ENCODE data around the gene SSMEM1. TPM values are rescaled to one million over a fixed set of nuclear protein-coding genes. Genes with fewer than 3 reads are reported as not detected.

Gene SSMEM1
- total and polyA plus RNA-seq, 2 donors (not counting 1 experiment from before 2014, with no cell fraction given), result not detected

DNA sequence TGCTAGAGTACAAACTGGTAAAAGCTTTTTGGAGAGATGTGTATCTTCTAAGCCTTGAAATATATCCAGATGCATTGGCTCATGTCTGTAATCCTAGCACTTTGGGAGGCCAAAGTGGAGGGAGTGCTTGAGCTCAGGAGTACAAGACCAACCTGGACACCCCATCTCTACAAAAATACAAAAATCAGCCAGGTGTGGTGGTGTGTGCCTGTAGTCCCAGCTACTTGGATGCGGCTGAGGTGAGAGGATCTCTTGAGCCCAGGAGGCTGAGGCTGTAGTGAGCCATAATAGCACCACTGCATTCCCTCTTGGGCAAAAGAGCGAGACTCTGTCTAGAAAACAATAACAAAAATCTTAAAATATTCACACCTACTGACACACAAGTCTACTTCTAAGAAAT is 28.0 kb upstream of the SSMEM1 start:
- Histone ChIP-seq H2AFZ (ENCODE audit: insufficient read depth, low read depth, low read length, poor library complexity, severe bottlenecking) (no peak overlapping the region), H3K36me3 (replicated peaks in 1 of 2; ENCODE audit: control extremely low read depth in 1 of 2, control insufficient read depth in 1 of 2, extremely low read depth in 1 of 2, insufficient read depth in 2 of 2, low read length in 1 of 2) (peaks cover 14 to 59% of the 10 kb centered on the region in 2 experiments), H3K4me1 (ENCODE audit: control insufficient read depth in 2 of 2, insufficient read depth in 2 of 2, low read length in 2 of 2) (no peaks in the 10 kb centered on the region), H3K9ac (ENCODE audit: low read length) (no peak overlapping the region), H3K4me3 (ENCODE audit: control extremely low read depth in 1 of 5, extremely low read depth in 1 of 5, insufficient read depth in 1 of 5, low read depth in 2 of 5, low read length in 4 of 5) (no peak overlapping the region), H3K9me3 (ENCODE audit: control extremely low read depth in 1 of 3, control insufficient read depth in 2 of 3, insufficient read depth in 1 of 3, low read length in 2 of 3) (no peaks in the 10 kb centered on the region), H3K27ac (ENCODE audit: low read length in 2 of 2) (no peak overlapping the region), H4K20me1 (ENCODE audit: control insufficient read depth, insufficient read depth, low read length, poor library complexity, severe bottlenecking) (no peaks in the 10 kb centered on the region), H3K4me2 (replicated peaks; ENCODE audit: low read depth, low read length, poor library complexity, severe bottlenecking) (no peak overlapping the region), H3K27me3 (replicated peaks in 1 of 4; ENCODE audit: control extremely low read depth in 1 of 4, control insufficient read depth in 3 of 4, insufficient read depth in 4 of 4, low read length in 3 of 4) (no peaks in the 10 kb centered on the region), H3K79me2 (ENCODE audit: control insufficient read depth, insufficient read depth, low read length) (no peaks in the 10 kb centered on the region)
- no peak for ATAC-seq (ENCODE audit: low read depth)
- TF ChIP-seq, protein P1, sequence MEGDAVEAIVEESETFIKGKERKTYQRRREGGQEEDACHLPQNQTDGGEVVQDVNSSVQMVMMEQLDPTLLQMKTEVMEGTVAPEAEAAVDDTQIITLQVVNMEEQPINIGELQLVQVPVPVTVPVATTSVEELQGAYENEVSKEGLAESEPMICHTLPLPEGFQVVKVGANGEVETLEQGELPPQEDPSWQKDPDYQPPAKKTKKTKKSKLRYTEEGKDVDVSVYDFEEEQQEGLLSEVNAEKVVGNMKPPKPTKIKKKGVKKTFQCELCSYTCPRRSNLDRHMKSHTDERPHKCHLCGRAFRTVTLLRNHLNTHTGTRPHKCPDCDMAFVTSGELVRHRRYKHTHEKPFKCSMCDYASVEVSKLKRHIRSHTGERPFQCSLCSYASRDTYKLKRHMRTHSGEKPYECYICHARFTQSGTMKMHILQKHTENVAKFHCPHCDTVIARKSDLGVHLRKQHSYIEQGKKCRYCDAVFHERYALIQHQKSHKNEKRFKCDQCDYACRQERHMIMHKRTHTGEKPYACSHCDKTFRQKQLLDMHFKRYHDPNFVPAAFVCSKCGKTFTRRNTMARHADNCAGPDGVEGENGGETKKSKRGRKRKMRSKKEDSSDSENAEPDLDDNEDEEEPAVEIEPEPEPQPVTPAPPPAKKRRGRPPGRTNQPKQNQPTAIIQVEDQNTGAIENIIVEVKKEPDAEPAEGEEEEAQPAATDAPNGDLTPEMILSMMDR (IDR thresholded peaks at IDR 0.05), result no peak
- TF ChIP-seq EZH2 (IDR thresholded peaks at IDR 0.05; ENCODE audit: borderline replicate concordance, insufficient read depth, low read depth, low read length, poor library complexity, severe bottlenecking), result no peak
- H3K4me1 Mint-ChIP-seq, result no peaks in the 10 kb centered on the region
- H3K27me3 Mint-ChIP-seq, result no peaks in the 10 kb centered on the region
- no CpG with 5 or more reads among the region's 2 CpGs for WGBS (ENCODE audit: insufficient coverage)
- no peak for DNase-seq
- POLR2A ChIA-PET, result no interaction called here
- H3K4me3 Mint-ChIP-seq, result no peak overlapping the region
- H3K9me3 Mint-ChIP-seq (ENCODE audit: insufficient read depth), result no peaks in the 10 kb centered on the region
- CTCF ChIA-PET, result interaction anchor here (0.6 kb wide), 1 partner anchor 101 kb away, joined by 3 read pairs; no protein-coding TSS in a partner anchor
- no peak overlapping the region for H3K27ac Mint-ChIP-seq
- intact Hi-C loops (cut with micrococcal nuclease), result no loop called here

DNA sequence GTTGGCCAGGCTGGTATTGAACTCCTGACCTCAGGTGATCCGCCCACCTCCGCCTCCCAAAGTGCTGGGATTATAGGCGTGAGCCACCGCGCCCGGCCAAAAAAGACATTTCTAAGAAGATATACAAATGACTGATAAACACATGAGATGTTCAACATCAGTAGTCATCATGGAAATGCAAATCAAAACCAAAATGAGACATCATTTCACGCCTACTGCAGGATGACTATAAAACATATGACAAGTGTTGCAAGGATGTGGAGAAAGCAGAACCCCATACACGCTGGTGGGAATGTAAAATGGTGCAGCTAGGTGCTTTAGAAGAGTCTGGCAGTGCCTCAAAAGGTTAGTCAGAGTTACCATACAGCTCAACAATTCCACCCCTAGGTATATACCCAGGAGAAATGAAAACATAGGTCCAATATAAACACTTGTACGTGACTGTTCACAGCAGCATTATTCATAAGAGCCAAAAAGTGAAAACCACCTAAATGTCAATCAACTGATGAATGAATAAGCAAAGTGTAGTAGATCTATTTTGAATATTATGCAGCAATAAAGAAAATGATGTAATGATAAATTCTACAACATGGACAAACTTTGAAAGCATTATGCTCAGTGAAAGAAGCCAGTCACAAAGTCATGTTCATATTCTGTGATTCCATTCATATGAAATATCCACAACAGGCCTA is 26.9 kb upstream of the SSMEM1 start:
- no peaks in the 10 kb centered on the region for H3K27me3 ChIP-seq (replicated peaks in 1 of 4; ENCODE audit: control extremely low read depth in 1 of 4, control insufficient read depth in 3 of 4, insufficient read depth in 4 of 4, low read length in 3 of 4)
- ChIA-PET CTCF (no interaction called here), POLR2A (no interaction called here)
- Mint-ChIP-seq H3K4me1 (no peaks in the 10 kb centered on the region), H3K27me3 (no peaks in the 10 kb centered on the region), H3K27ac (no peak overlapping the region), H3K4me3 (no peak overlapping the region), H3K9me3 (ENCODE audit: insufficient read depth) (no peaks in the 10 kb centered on the region)
- H4K20me1 ChIP-seq (ENCODE audit: control insufficient read depth, insufficient read depth, low read length, poor library complexity, severe bottlenecking), result no peaks in the 10 kb centered on the region
- H3K9me3 ChIP-seq (ENCODE audit: control extremely low read depth in 1 of 3, control insufficient read depth in 2 of 3, insufficient read depth in 1 of 3, low read length in 2 of 3), result no peaks in the 10 kb centered on the region
- no CpG with 5 or more reads among the region's 9 CpGs for WGBS (ENCODE audit: insufficient coverage)
- ATAC-seq (ENCODE audit: low read depth), result no peak
- H2AFZ ChIP-seq (ENCODE audit: insufficient read depth, low read depth, low read length, poor library complexity, severe bottlenecking), result no peak overlapping the region
- H3K4me3 ChIP-seq (ENCODE audit: control extremely low read depth in 1 of 5, extremely low read depth in 1 of 5, insufficient read depth in 1 of 5, low read depth in 2 of 5, low read length in 4 of 5), result no peak overlapping the region
- H3K79me2 ChIP-seq (ENCODE audit: control insufficient read depth, insufficient read depth, low read length), result no peaks in the 10 kb centered on the region
- H3K9ac ChIP-seq (ENCODE audit: low read length), result no peak overlapping the region
- H3K4me2 ChIP-seq (replicated peaks; ENCODE audit: low read depth, low read length, poor library complexity, severe bottlenecking), result no peak overlapping the region
- no peak for DNase-seq
- no peak for TF ChIP-seq EZH2 (IDR thresholded peaks at IDR 0.05; ENCODE audit: borderline replicate concordance, insufficient read depth, low read depth, low read length, poor library complexity, severe bottlenecking)
- no peak overlapping the region for H3K27ac ChIP-seq (ENCODE audit: low read length in 2 of 2)
- intact Hi-C loops (cut with micrococcal nuclease), result no loop called here
- no peaks in the 10 kb centered on the region for H3K4me1 ChIP-seq (ENCODE audit: control insufficient read depth in 2 of 2, insufficient read depth in 2 of 2, low read length in 2 of 2)
- peaks cover 14 to 57% of the 10 kb centered on the region in 2 experiments for H3K36me3 ChIP-seq (replicated peaks in 1 of 2; ENCODE audit: control extremely low read depth in 1 of 2, control insufficient read depth in 1 of 2, extremely low read depth in 1 of 2, insufficient read depth in 2 of 2, low read length in 1 of 2)

All from B cell (primary cell).